K562 (cell line): ENCODE results near the gene NXF1. TPM values are rescaled to one million over a fixed set of nuclear protein-coding genes. Genes with fewer than 3 reads are reported as not detected.

Experiments
- CREB1 ChIP-seq, 2 experiments: sonication (generic) in 1 of 2; formaldehyde crosslinking in 1 of 2; IDR thresholded peaks; 2 replicates each; pipeline versions ENCODE4 v1.6.1 to v1.8.0; 2012 to 2022; ENCODE audit warnings: inconsistent platforms in 1 of 2, mild to moderate bottlenecking in 1 of 2, missing genetic modification reagents in 1 of 2, moderate library complexity in 1 of 2
- ERF ChIP-seq: fragments of 450-650 bp; formaldehyde crosslinking; IDR thresholded peaks from 2 replicates; pipeline ENCODE4 v1.4.0; 2020; ENCODE audit warnings: mild to moderate bottlenecking, mixed read lengths
- ETV5 ChIP-seq: sonication (generic); formaldehyde crosslinking; IDR thresholded peaks from 2 replicates; pipeline ENCODE4 v1.4.0; 2020; ENCODE audit warnings: low read depth, mild to moderate bottlenecking, missing genetic modification reagents
- HNRNPH1 ChIP-seq: fragments of 200-400 bp; formaldehyde crosslinking; optimal IDR thresholded peaks from 2 replicates; pipeline ENCODE3; 2017; ENCODE audit warnings: low read depth, mild to moderate bottlenecking, low read length, moderate library complexity
- NR2C1 ChIP-seq, 2 experiments: fragments of 450-650 bp; IDR thresholded peaks; 2 replicates each; pipeline ENCODE4 v1.6.1; 2017; ENCODE audit warnings: mild to moderate bottlenecking in 2 of 2, antibody characterized with exemption in 1 of 2, inconsistent platforms in 1 of 2, missing compliant biosample characterization in 1 of 2, missing genetic modification characterization in 1 of 2
- PCBP1 ChIP-seq: fragments of 200-400 bp; formaldehyde crosslinking; IDR thresholded peaks from 2 replicates; pipeline ENCODE4 v1.6.1; 2018; ENCODE audit warnings: mild to moderate bottlenecking, low read depth, low read length; ENCODE audit not compliant: poor library complexity, severe bottlenecking
- SIN3B ChIP-seq: fragments of 450-650 bp; IDR thresholded peaks from 2 replicates; pipeline ENCODE4 v1.6.1; 2017; ENCODE audit warnings: low read depth, mild to moderate bottlenecking, moderate library complexity
- YBX1 ChIP-seq: fragments of 450-650 bp; IDR thresholded peaks from 2 replicates; pipeline ENCODE4 v1.7.1; 2016; ENCODE audit warnings: mild to moderate bottlenecking
- ZC3H8 ChIP-seq: fragments of 450-650 bp; IDR thresholded peaks from 2 replicates; pipeline ENCODE4 v1.6.1; 2017
- ZNF143 ChIP-seq: sonication (generic); formaldehyde crosslinking; IDR thresholded peaks from 2 replicates; pipeline ENCODE4 v1.9.0; 2022; ENCODE audit warnings: mild to moderate bottlenecking, missing genetic modification reagents
- ZNF224 ChIP-seq: sonication (generic); formaldehyde crosslinking; IDR thresholded peaks from 2 replicates; pipeline ENCODE4 v1.8.0; 2022; ENCODE audit warnings: mild to moderate bottlenecking, missing genetic modification reagents
- ZNF263 ChIP-seq: sonication (generic); formaldehyde crosslinking; IDR thresholded peaks from 2 replicates; pipeline ENCODE4 v1.8.0; 2022; ENCODE audit warnings: mild to moderate bottlenecking, missing genetic modification reagents, borderline replicate concordance
- ZNF57 ChIP-seq: fragments of 450-650 bp; formaldehyde crosslinking; IDR thresholded peaks from 2 replicates; pipeline ENCODE4 v1.4.0; 2020; ENCODE audit warnings: mild to moderate bottlenecking, moderate library complexity
- ZNF589 ChIP-seq: fragments of 200-800 bp; sonication (Bioruptor generic); IDR thresholded peaks from 2 replicates; pipeline ENCODE4 v1.6.1; 2016; ENCODE audit warnings: low read depth, missing genetic modification characterization, missing compliant biosample characterization
- polyA plus RNA-seq, 8 experiments: library from polyadenylated mRNA; depleted of rRNA in 4 of 8; stranded (reverse) in 5 of 8; unstranded in 3 of 8; fragments of >200 nt; fragmentation: Nextera tagmentation in 2 of 8; fragmentation: Illumina TruSeq in 1 of 8; extraction: Ambion mirVana in 2 of 8; extraction: Trizol in 1 of 8; gene quantifications; 2 replicates each; pipeline versions ENCODE4 v1.2.1 to v1.2.3, GENCODE V29; 2011 to 2014; ENCODE audit warnings: inconsistent platforms in 1 of 8, missing spikeins in 1 of 8
- total RNA-seq, 7 experiments: library from RNA; depleted of rRNA in 6 of 7; stranded (reverse); fragments of >200 nt in 6 of 7; fragmentation: Illumina TruSeq in 2 of 7; extraction: Trizol in 2 of 7; gene quantifications; 2 replicates each; pipeline versions ENCODE4 v1.2.1 to v1.2.3, GENCODE V29; 2011 to 2021; ENCODE audit warnings: low replicate concordance in 1 of 7
- TF ChIP-seq, protein P1 (sequence below): sonication (generic); formaldehyde crosslinking; IDR thresholded peaks from 2 replicates; pipeline ENCODE4 v1.8.0; 2022; ENCODE audit warnings: missing genetic modification reagents, mild to moderate bottlenecking, borderline replicate concordance
- TF ChIP-seq, protein P2 (sequence below): sonication (generic); formaldehyde crosslinking; IDR thresholded peaks from 2 replicates; pipeline ENCODE4 v1.8.1; 2022; ENCODE audit warnings: missing genetic modification reagents
- TF ChIP-seq, protein P3 (sequence below): fragments of 250-450 bp; sonication (Bioruptor Pico); IDR thresholded peaks from 2 replicates; pipeline ENCODE4 v1.8.0; 2022; ENCODE audit warnings: moderate library complexity, mild to moderate bottlenecking, inconsistent platforms
- TF ChIP-seq, protein P4 (sequence below): fragments of 200-800 bp; sonication (Bioruptor generic); IDR thresholded peaks from 2 replicates; pipeline ENCODE4 v1.6.1; 2017; ENCODE audit warnings: missing genetic modification characterization, missing compliant biosample characterization
- TF ChIP-seq, protein P5 (sequence below): sonication (generic); formaldehyde crosslinking; IDR thresholded peaks from 2 replicates; pipeline ENCODE4 v1.8.1; 2023; ENCODE audit warnings: mild to moderate bottlenecking, missing genetic modification reagents

Gene NXF1
- total and polyA plus RNA-seq, 9 of the 15 experiments (the other 6 are each of a cell fraction or from before 2014, with no cell fraction given) = 18.1 to 98.3 (median 35.8) TPM

DNA sequence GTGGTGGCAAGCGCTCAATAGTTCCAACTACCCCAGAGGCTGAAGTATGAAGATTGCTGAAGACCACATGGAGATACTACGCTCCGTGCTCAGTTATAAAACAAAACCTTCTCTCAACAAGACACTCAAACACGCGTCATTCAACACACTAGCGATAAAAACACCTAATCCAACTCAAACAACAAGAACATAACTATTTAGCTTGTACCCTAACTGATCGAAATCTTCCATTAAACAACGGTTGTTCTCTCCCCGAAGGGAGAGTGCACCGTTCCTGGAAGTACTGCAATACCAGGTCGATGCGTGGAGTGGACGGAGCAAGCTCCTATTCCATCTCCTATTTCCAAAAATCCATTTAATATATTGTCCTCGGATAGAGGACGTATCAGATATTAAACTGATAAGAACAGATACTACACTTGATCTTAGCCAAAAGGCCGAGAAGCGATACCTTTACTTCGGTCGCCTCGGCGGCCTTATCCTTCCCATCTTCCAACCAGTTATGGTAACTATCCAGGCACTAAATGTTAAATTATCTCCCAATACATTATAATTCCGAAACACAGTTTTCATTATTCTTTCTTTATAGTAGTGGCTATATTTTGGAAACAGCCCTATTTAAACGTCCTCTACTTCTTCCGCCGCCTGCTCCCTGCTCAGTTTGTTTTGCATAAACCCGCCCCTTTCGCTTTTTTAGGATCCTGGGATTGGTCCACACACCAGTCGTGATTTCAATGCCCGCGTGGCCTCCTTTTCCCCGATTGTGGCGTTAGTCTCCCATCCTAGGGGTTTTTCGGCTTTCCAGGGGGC is 36.3 kb upstream of the NXF1 start (continued):
- TF ChIP-seq, protein P1, sequence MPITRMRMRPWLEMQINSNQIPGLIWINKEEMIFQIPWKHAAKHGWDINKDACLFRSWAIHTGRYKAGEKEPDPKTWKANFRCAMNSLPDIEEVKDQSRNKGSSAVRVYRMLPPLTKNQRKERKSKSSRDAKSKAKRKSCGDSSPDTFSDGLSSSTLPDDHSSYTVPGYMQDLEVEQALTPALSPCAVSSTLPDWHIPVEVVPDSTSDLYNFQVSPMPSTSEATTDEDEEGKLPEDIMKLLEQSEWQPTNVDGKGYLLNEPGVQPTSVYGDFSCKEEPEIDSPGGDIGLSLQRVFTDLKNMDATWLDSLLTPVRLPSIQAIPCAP (CRISPR knock-in tag) = peak; percentile 90
- TF ChIP-seq ETV5 (peak; percentile 85), SIN3B (peak; percentile 35; the same call in 1 of the 2 replicates), ZNF589 (CRISPR knock-in tag) (peak; percentile 36), YBX1 (no peak), ZNF224 (CRISPR knock-in tag) (no peak), PCBP1 (no peak), ERF (CRISPR knock-in tag) (peak; percentile 100), ZNF143 (peak; percentile 37; the same call in 1 of the 2 replicates), ZNF263 (CRISPR knock-in tag) (no peak; the same call in 1 of the 2 replicates), ZNF57 (CRISPR knock-in tag) (peak; percentile 98), ZC3H8 (peak; percentile 100), CREB1 (IDR thresholded peaks at IDR 0.05) (peak; percentile 72), CREB1 (CRISPR knock-in tag; IDR thresholded peaks at IDR 0.05) (0 out of 2 replicates have a peak, but pooled peaks have one; percentile 45), HNRNPH1 (no peak), NR2C1 (IDR thresholded peaks at IDR 0.05) (peak; percentile 64), NR2C1 (tag; IDR thresholded peaks at IDR 0.05) (peak; percentile 70)
- TF ChIP-seq, protein P2, sequence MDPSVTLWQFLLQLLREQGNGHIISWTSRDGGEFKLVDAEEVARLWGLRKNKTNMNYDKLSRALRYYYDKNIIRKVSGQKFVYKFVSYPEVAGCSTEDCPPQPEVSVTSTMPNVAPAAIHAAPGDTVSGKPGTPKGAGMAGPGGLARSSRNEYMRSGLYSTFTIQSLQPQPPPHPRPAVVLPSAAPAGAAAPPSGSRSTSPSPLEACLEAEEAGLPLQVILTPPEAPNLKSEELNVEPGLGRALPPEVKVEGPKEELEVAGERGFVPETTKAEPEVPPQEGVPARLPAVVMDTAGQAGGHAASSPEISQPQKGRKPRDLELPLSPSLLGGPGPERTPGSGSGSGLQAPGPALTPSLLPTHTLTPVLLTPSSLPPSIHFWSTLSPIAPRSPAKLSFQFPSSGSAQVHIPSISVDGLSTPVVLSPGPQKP = no peak
- TF ChIP-seq, protein P3, sequence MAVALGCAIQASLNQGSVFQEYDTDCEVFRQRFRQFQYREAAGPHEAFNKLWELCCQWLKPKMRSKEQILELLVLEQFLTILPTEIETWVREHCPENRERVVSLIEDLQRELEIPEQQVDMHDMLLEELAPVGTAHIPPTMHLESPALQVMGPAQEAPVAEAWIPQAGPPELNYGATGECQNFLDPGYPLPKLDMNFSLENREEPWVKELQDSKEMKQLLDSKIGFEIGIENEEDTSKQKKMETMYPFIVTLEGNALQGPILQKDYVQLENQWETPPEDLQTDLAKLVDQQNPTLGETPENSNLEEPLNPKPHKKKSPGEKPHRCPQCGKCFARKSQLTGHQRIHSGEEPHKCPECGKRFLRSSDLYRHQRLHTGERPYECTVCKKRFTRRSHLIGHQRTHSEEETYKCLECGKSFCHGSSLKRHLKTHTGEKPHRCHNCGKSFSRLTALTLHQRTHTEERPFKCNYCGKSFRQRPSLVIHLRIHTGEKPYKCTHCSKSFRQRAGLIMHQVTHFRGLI = peak; percentile 84
- TF ChIP-seq, protein P4, sequence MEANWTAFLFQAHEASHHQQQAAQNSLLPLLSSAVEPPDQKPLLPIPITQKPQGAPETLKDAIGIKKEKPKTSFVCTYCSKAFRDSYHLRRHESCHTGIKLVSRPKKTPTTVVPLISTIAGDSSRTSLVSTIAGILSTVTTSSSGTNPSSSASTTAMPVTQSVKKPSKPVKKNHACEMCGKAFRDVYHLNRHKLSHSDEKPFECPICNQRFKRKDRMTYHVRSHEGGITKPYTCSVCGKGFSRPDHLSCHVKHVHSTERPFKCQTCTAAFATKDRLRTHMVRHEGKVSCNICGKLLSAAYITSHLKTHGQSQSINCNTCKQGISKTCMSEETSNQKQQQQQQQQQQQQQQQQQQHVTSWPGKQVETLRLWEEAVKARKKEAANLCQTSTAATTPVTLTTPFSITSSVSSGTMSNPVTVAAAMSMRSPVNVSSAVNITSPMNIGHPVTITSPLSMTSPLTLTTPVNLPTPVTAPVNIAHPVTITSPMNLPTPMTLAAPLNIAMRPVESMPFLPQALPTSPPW (CRISPR knock-in tag) = peak; percentile 71
- TF ChIP-seq, protein P5, sequence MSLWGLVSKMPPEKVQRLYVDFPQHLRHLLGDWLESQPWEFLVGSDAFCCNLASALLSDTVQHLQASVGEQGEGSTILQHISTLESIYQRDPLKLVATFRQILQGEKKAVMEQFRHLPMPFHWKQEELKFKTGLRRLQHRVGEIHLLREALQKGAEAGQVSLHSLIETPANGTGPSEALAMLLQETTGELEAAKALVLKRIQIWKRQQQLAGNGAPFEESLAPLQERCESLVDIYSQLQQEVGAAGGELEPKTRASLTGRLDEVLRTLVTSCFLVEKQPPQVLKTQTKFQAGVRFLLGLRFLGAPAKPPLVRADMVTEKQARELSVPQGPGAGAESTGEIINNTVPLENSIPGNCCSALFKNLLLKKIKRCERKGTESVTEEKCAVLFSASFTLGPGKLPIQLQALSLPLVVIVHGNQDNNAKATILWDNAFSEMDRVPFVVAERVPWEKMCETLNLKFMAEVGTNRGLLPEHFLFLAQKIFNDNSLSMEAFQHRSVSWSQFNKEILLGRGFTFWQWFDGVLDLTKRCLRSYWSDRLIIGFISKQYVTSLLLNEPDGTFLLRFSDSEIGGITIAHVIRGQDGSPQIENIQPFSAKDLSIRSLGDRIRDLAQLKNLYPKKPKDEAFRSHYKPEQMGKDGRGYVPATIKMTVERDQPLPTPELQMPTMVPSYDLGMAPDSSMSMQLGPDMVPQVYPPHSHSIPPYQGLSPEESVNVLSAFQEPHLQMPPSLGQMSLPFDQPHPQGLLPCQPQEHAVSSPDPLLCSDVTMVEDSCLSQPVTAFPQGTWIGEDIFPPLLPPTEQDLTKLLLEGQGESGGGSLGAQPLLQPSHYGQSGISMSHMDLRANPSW = 0 out of 2 replicates have a peak, but pooled peaks have one; percentile 26
